ENCODE results near the gene PHLDB3.

PHLDB3 gene

GRCh38 chr19:43499042-43499441 is 5.5 kb downstream of the PHLDB3 start:
- DNase-seq (ENCODE audit: low read depth in 2 of 2): no peak

- DNase-seq (ENCODE audit: low read depth in 2 of 2): no peak
Observed at GRCh38 chr19:43498233-43498842, 6.2 kb downstream of the PHLDB3 start.

- no peak for DNase-seq (ENCODE audit: low read depth in 2 of 2)
Observed at GRCh38 chr19:43496960-43497359, 7.6 kb downstream of the PHLDB3 start.

- no peak for DNase-seq (ENCODE audit: low read depth in 2 of 2)
Observed at GRCh38 chr19:43495082-43495481, 9.5 kb downstream of the PHLDB3 start.

GRCh38 chr19:43490759-43491158 is 13.8 kb downstream of the PHLDB3 start:
- no peak for DNase-seq (ENCODE audit: low read depth in 2 of 2)

GRCh38 chr19:43489979-43490599 is 14.5 kb downstream of the PHLDB3 start:
- DNase-seq (ENCODE audit: low read depth in 2 of 2): no peak

- DNase-seq (ENCODE audit: low read depth in 2 of 2): no peak
Observed at GRCh38 chr19:43489310-43489709, 15.2 kb downstream of the PHLDB3 start.

- DNase-seq (ENCODE audit: low read depth in 2 of 2): no peak
Observed at GRCh38 chr19:43488179-43488578, 16.4 kb downstream of the PHLDB3 start.

- DNase-seq (ENCODE audit: low read depth in 2 of 2): no peak
Observed at GRCh38 chr19:43486412-43486811, 18.1 kb downstream of the PHLDB3 start.

GRCh38 chr19:43485951-43486350 is 18.6 kb downstream of the PHLDB3 start:
- no peak for DNase-seq (ENCODE audit: low read depth in 2 of 2)

GRCh38 chr19:43483281-43483680 is 21.3 kb downstream of the PHLDB3 start:
- no peak for DNase-seq (ENCODE audit: low read depth in 2 of 2)

- no peak for DNase-seq (ENCODE audit: low read depth in 2 of 2)
Observed at GRCh38 chr19:43482193-43482592, 22.4 kb downstream of the PHLDB3 start.

GRCh38 chr19:43481701-43482100 is 22.8 kb downstream of the PHLDB3 start:
- DNase-seq (ENCODE audit: low read depth in 2 of 2): no peak

GRCh38 chr19:43480574-43480973 is 24.0 kb downstream of the PHLDB3 start:
- DNase-seq (ENCODE audit: low read depth in 2 of 2): no peak

- DNase-seq (ENCODE audit: low read depth in 2 of 2): no peak
Observed at GRCh38 chr19:43479961-43480561, 24.5 kb downstream of the PHLDB3 start.

- DNase-seq (ENCODE audit: low read depth in 2 of 2): no peak
Observed at GRCh38 chr19:43479226-43479625, 25.3 kb downstream of the PHLDB3 start.

GRCh38 chr19:43478323-43478722 is 26.2 kb downstream of the PHLDB3 start:
- no peak for DNase-seq (ENCODE audit: low read depth in 2 of 2)

- peak; percentile 51 to 65 for DNase-seq (ENCODE audit: low read depth in 2 of 2)
Observed at GRCh38 chr19:43476606-43477005, 27.9 kb downstream of the PHLDB3 start.

GRCh38 chr19:43474986-43475705 is 29.4 kb downstream of the PHLDB3 start:
- DNase-seq (ENCODE audit: low read depth in 2 of 2): peak; percentile 66 to 70

- no peak for DNase-seq (ENCODE audit: low read depth in 2 of 2)
Observed at GRCh38 chr19:43474487-43474886, 30.1 kb downstream of the PHLDB3 start.

GRCh38 chr19:43471091-43471490 is 33.5 kb downstream of the PHLDB3 start:
- DNase-seq (ENCODE audit: low read depth in 2 of 2): no peak

GRCh38 chr19:43470288-43470687 is 34.3 kb downstream of the PHLDB3 start:
- DNase-seq (ENCODE audit: low read depth in 2 of 2): no peak

- no peak for DNase-seq (ENCODE audit: low read depth in 2 of 2)
Observed at GRCh38 chr19:43469160-43469480, 35.4 kb downstream of the PHLDB3 start.

Measured in fibroblast of skin of left biceps (primary cell).